ENCODE data around the gene MAGEB3. TPM values are rescaled to one million over a fixed set of nuclear protein-coding genes. Genes with fewer than 3 reads are reported as not detected.

The MAGEB3 gene
- total RNA-seq, 4 donors from 2014 or later = not detected

- no peak for TF ChIP-seq CTCF (IDR thresholded peaks at IDR 0.05)
- TF ChIP-seq POLR2A (IDR thresholded peaks at IDR 0.05) = no peak
These were observed 34.1 kb upstream of the MAGEB3 start for GRCh38 chrX:30196322-30196721.

GRCh38 chrX:30212172-30212571 is 18.3 kb upstream of the MAGEB3 start:
- H3K4me1 ChIP-seq = no peaks in the 10 kb centered on the region
- intact Hi-C loops (cut with DNase I) = no loop called here
- no peaks in the 10 kb centered on the region for H3K36me3 ChIP-seq
- no peak for DNase-seq
- WGBS, 2 donors = 79 to 90% methylated on average over 2 of the region's 2 CpGs
- TF ChIP-seq POLR2A (IDR thresholded peaks at IDR 0.05) (no peak), CTCF (IDR thresholded peaks at IDR 0.05) (no peak)
- no peaks in the 10 kb centered on the region for H3K9me3 ChIP-seq
- H3K4me3 ChIP-seq = no peak overlapping the region
- H3K27ac ChIP-seq = no peak overlapping the region
- H3K27me3 ChIP-seq = no peaks in the 10 kb centered on the region

More at GRCh38 chrX:30196322-30196721, 34.1 kb upstream of the MAGEB3 start:
- Histone ChIP-seq H3K4me1 (no peaks in the 10 kb centered on the region), H3K27me3 (no peaks in the 10 kb centered on the region), H3K27ac (no peak overlapping the region), H3K4me3 (no peak overlapping the region), H3K36me3 (no peaks in the 10 kb centered on the region), H3K9me3 (no peaks in the 10 kb centered on the region)
- intact Hi-C loops (cut with DNase I) = no loop called here
- no peak for DNase-seq
- WGBS, 2 donors = 7 to 17% methylated on average over 1 of the region's 1 CpG

- DNase-seq = no peak
These were observed 15.1 kb upstream of the MAGEB3 start, which contains the start of gene MAGEB2 for GRCh38 chrX:30215357-30215843. MAGEB2 (plus strand) TSS chrX:30215563; CDS start chrX:30218581, 3,018 bp downstream.

GRCh38 chrX:30217465-30217864 is 13.0 kb upstream of the MAGEB3 start:
- no peaks in the 10 kb centered on the region for H3K9me3 ChIP-seq
- TF ChIP-seq CTCF (IDR thresholded peaks at IDR 0.05) = no peak
- no peak for TF ChIP-seq POLR2A (IDR thresholded peaks at IDR 0.05)
- DNase-seq = no peak
- no peaks in the 10 kb centered on the region for H3K36me3 ChIP-seq
- H3K4me1 ChIP-seq = no peaks in the 10 kb centered on the region
- WGBS, 2 donors = 36% methylated on average over 1 of the region's 1 CpG; no CpG with 5 or more reads in 1 of the 2 donors
- intact Hi-C loops (cut with DNase I) = no loop called here
- no peaks in the 10 kb centered on the region for H3K27me3 ChIP-seq
- no peak overlapping the region for H3K4me3 ChIP-seq
- no peak overlapping the region for H3K27ac ChIP-seq

More at GRCh38 chrX:30215357-30215843, 15.1 kb upstream of the MAGEB3 start, which contains the start of gene MAGEB2:
- TF ChIP-seq POLR2A (IDR thresholded peaks at IDR 0.05) (no peak), CTCF (IDR thresholded peaks at IDR 0.05) (no peak)
- H3K27ac ChIP-seq = no peak within 1 kb of the TSS
- 87% methylated on average over 4 of the region's 29 CpGs; no CpG with 5 or more reads in 1 of the 2 donors for WGBS, 2 donors
- H3K9me3 ChIP-seq = no peaks in the 10 kb centered on the region
- intact Hi-C loops (cut with DNase I) = no loop called here
- no peaks in the 10 kb centered on the region for H3K4me1 ChIP-seq
- no peak within 1 kb of the TSS for H3K4me3 ChIP-seq
- no peaks in the 10 kb centered on the region for H3K36me3 ChIP-seq
- no peaks in the 10 kb centered on the region for H3K27me3 ChIP-seq

GRCh38 chrX:30219372-30219771 is 11.1 kb upstream of the MAGEB3 start:
- Histone ChIP-seq H3K36me3 (no peaks in the 10 kb centered on the region), H3K4me1 (no peaks in the 10 kb centered on the region), H3K4me3 (no peak overlapping the region), H3K27ac (no peak overlapping the region), H3K27me3 (no peaks in the 10 kb centered on the region), H3K9me3 (no peaks in the 10 kb centered on the region)
- 71% methylated on average over 4 of the region's 4 CpGs; no CpG with 5 or more reads in 1 of the 2 donors for WGBS, 2 donors
- DNase-seq = no peak
- intact Hi-C loops (cut with DNase I) = no loop called here
- TF ChIP-seq POLR2A (IDR thresholded peaks at IDR 0.05) = no peak
- TF ChIP-seq CTCF (IDR thresholded peaks at IDR 0.05) = no peak

All from esophagus squamous epithelium (tissue), 5 donors.